K562 (cell line): ENCODE measurements around the gene ARHGAP18.

Source experiments
- CEBPB ChIP-seq: fragments of 450-650 bp; IDR thresholded peaks from 2 replicates; pipeline ENCODE4 v1.6.1; 2016; ENCODE audit warnings: missing genetic modification characterization, missing compliant biosample characterization
- CREM ChIP-seq: IDR thresholded peaks from 2 replicates; pipeline ENCODE4 v1.6.1; 2014; ENCODE audit warnings: antibody characterized with exemption, low read depth
- EP300 ChIP-seq: IDR thresholded peaks from 2 replicates; pipeline ENCODE4 v1.6.1; 2012; ENCODE audit warnings: low read length, improper control_type of control experiment
- FOXM1 ChIP-seq, 2 experiments: fragments of 450-650 bp in 1 of 2; sonication (generic) in 1 of 2; formaldehyde crosslinking in 1 of 2; IDR thresholded peaks; 2 replicates each; pipeline versions ENCODE4 v1.6.1 to v1.9.0; 2017 to 2022; ENCODE audit warnings: low read depth in 2 of 2, mild to moderate bottlenecking in 2 of 2, missing genetic modification reagents in 1 of 2, moderate library complexity in 1 of 2
- POLR2A ChIP-seq: fragments of 450-650 bp; conservative IDR thresholded peaks from 2 replicates; pipeline ENCODE4 v1.6.1; 2016
- POLR2AphosphoS5 ChIP-seq: IDR thresholded peaks from 2 replicates; pipeline ENCODE4 v1.6.1; 2011; ENCODE audit warnings: mild to moderate bottlenecking, low read depth, low read length, moderate library complexity; ENCODE audit not compliant: control insufficient read depth, insufficient read depth
- SMARCC2 ChIP-seq: fragments of 450-650 bp; IDR thresholded peaks from 2 replicates; pipeline ENCODE4 v1.6.1; 2017; ENCODE audit warnings: antibody characterized with exemption, moderate library complexity, mild to moderate bottlenecking, low read depth
- TAF1 ChIP-seq: IDR thresholded peaks from 2 replicates; pipeline ENCODE4 v1.6.1; 2011; ENCODE audit warnings: mild to moderate bottlenecking, low read length, moderate library complexity; ENCODE audit not compliant: insufficient read depth, control insufficient read depth, severe bottlenecking; ENCODE audit errors: extremely low read depth
- TCF7 ChIP-seq: sonication (generic); IDR thresholded peaks from 2 replicates; pipeline ENCODE4 v1.6.1; 2016; ENCODE audit warnings: antibody characterized with exemption, borderline replicate concordance
- XRCC5 ChIP-seq: fragments of 200-400 bp; formaldehyde crosslinking; IDR thresholded peaks from 2 replicates; pipeline ENCODE4 v1.6.1; 2017; ENCODE audit warnings: low read depth, mild to moderate bottlenecking, low read length
- ZBTB17 ChIP-seq: fragments of 450-650 bp; formaldehyde crosslinking; IDR thresholded peaks from 2 replicates; pipeline ENCODE4 v1.4.0; 2020; ENCODE audit warnings: mild to moderate bottlenecking
- TF ChIP-seq, protein P1 (sequence below): fragments of 450-650 bp; IDR thresholded peaks from 2 replicates; pipeline ENCODE4 v1.6.1; 2018; ENCODE audit not compliant: partially characterized antibody
- TF ChIP-seq, protein P2 (sequence below), 3 experiments: IDR thresholded peaks in 2 of 3; conservative IDR thresholded peaks in 1 of 3; 2 replicates each; pipeline ENCODE4 v1.5.1; 2011 to 2012; ENCODE audit warnings: low read length in 3 of 3, mild to moderate bottlenecking in 3 of 3, control low read depth in 2 of 3, improper control_type of control experiment in 1 of 3, inconsistent platforms in 1 of 3, low read depth in 1 of 3, mixed read lengths in 1 of 3, moderate library complexity in 1 of 3; ENCODE audit not compliant: insufficient read depth in 2 of 3

DNA sequence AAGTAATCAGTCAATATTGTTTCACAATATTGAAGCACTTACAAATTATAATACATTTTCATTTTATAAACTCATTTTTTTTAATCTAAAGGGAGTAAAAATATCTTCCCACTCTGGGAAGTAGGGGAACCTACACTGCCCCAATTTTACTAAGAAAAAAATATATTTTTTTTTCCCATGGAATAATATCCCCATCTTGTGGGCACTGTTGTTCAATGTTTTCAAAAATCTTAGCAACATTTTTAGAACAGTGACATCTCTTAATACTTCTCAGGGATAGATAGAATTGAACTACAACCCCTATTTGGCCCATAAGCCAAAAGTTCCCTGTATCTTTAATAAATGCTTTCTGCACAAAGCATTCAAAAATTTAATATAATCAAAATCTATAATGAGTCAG is 42.9 kb downstream of the ARHGAP18 start:
- TF ChIP-seq, protein P1, sequence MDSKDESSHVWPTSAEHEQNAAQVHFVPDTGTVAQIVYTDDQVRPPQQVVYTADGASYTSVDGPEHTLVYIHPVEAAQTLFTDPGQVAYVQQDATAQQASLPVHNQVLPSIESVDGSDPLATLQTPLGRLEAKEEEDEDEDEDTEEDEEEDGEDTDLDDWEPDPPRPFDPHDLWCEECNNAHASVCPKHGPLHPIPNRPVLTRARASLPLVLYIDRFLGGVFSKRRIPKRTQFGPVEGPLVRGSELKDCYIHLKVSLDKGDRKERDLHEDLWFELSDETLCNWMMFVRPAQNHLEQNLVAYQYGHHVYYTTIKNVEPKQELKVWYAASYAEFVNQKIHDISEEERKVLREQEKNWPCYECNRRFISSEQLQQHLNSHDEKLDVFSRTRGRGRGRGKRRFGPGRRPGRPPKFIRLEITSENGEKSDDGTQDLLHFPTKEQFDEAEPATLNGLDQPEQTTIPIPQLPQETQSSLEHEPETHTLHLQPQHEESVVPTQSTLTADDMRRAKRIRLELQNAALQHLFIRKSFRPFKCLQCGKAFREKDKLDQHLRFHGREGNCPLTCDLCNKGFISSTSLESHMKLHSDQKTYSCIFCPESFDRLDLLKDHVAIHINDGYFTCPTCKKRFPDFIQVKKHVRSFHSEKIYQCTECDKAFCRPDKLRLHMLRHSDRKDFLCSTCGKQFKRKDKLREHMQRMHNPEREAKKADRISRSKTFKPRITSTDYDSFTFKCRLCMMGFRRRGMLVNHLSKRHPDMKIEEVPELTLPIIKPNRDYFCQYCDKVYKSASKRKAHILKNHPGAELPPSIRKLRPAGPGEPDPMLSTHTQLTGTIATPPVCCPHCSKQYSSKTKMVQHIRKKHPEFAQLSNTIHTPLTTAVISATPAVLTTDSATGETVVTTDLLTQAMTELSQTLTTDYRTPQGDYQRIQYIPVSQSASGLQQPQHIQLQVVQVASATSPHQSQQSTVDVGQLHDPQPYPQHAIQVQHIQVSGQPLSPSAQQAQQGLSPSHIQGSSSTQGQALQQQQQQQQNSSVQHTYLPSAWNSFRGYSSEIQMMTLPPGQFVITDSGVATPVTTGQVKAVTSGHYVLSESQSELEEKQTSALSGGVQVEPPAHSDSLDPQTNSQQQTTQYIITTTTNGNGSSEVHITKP: no peak
- TF ChIP-seq, protein P2, sequence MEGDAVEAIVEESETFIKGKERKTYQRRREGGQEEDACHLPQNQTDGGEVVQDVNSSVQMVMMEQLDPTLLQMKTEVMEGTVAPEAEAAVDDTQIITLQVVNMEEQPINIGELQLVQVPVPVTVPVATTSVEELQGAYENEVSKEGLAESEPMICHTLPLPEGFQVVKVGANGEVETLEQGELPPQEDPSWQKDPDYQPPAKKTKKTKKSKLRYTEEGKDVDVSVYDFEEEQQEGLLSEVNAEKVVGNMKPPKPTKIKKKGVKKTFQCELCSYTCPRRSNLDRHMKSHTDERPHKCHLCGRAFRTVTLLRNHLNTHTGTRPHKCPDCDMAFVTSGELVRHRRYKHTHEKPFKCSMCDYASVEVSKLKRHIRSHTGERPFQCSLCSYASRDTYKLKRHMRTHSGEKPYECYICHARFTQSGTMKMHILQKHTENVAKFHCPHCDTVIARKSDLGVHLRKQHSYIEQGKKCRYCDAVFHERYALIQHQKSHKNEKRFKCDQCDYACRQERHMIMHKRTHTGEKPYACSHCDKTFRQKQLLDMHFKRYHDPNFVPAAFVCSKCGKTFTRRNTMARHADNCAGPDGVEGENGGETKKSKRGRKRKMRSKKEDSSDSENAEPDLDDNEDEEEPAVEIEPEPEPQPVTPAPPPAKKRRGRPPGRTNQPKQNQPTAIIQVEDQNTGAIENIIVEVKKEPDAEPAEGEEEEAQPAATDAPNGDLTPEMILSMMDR (IDR thresholded peaks at IDR 0.05 in 2 of 3, conservative IDR thresholded peaks at IDR 0.05 in 1 of 3; ENCODE audit: insufficient read depth in 2 of 3, low read depth in 1 of 3, low read length in 3 of 3): peak in 1 of 3 experiments; percentile 10; a peak in 1 of 6 replicates
- no peak for TF ChIP-seq XRCC5
- no peak for TF ChIP-seq FOXM1 (IDR thresholded peaks at IDR 0.05; ENCODE audit: low read depth)
- no peak for TF ChIP-seq FOXM1 (CRISPR knock-in tag; IDR thresholded peaks at IDR 0.05; ENCODE audit: low read depth)
- no peak for TF ChIP-seq CREM
- TF ChIP-seq EP300: no peak
- no peak for TF ChIP-seq POLR2A
- no peak for TF ChIP-seq POLR2AphosphoS5
- no peak for TF ChIP-seq TAF1
- no peak for TF ChIP-seq SMARCC2
- no peak for TF ChIP-seq ZBTB17 (CRISPR knock-in tag)
- no peak for TF ChIP-seq TCF7
- TF ChIP-seq CEBPB (tag): no peak
